DMS79 treated with DMSO at 0.1 percent for 48 hours (cell line): ENCODE measurements around the gene ANLN.
"Not testable (repeated sequence)": the region's sequence is repeated elsewhere in the genome, so short reads cannot be mapped to it uniquely, and the experiment has no call there.

ENCODE experiments used
- DNase-seq: peaks from one replicate; lab custom pipeline; 2025; lab: John Stamatoyannopoulos, UW

ANLN gene

DNA sequence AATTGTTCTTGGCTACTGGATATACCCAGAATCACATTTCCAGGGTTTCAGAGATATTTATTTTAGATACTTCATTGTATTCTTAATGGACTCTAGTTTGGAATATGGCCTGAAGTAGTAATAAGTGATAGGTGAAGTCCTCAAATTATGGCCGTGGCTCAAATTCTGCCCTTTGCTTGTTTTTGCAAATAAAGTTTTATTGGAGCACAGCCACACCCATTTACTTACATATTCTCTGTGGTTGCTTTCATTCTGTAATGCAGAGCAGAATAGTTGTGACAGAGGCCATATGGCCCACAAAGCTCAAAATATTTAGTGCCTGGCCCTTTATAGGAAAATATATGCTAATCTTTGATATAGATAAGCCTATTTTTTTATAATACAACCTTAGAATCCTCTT, 19.5 kb downstream of the ANLN start:
- DNase-seq = no peak

DNA sequence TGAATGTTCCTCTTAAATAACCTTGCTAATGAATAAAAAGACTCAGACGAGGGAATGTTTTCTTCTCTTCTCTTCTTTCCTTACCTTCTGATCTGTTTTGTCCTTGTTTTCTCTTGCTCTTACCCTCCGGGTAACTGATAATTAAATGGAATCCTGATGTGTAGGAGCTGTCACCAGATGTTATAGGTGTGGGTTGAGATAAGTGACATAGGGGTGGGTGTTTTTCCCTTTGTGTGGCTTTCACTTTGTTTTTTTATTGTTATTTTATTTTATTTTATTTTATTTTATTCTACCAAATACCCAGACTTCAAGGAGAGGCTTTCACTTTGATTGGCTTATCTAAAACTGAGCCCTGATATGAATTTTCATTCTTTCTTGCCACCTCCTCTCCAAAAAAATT, 25.5 kb downstream of the ANLN start:
- DNase-seq = no peak

DNA sequence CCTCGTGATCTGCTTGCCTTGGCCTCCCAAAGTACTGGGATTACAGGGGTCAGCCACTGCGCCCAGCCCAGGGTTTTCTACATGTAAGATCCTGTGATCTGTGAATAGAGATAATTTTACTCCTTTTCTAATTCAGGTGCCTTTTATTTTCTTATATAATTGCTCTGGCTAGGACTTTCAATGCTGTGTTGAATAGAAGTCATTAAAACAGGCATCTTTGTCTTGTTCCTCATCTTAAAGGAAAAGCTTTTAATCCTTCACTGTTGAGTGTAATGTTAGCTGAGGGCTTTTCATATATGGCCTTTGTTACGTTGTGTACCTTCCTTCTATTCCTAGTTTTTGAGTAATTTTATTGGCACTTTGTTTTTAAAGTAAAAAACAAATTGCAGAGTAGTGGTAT, 26.6 kb downstream of the ANLN start:
- DNase-seq = no peak

DNA sequence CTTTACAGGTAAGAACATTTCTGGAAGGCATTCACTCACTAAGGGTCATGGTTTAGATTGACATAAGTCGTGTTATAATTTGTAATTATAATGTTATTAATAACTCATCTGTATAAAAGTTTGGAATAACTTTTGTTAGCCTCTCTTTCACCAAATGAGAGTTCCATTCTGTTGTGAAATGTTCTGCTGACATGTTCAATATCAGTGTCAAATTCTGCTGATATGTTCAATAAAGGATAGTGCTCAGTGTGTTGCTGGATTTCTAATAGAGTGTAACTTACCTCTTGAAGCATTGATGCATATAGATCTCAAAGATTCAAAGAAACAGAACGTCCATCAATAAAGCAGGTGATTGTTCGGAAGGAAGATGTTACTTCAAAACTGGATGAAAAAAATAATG, 30.6 kb downstream of the ANLN start:
- no peak for DNase-seq

DNA sequence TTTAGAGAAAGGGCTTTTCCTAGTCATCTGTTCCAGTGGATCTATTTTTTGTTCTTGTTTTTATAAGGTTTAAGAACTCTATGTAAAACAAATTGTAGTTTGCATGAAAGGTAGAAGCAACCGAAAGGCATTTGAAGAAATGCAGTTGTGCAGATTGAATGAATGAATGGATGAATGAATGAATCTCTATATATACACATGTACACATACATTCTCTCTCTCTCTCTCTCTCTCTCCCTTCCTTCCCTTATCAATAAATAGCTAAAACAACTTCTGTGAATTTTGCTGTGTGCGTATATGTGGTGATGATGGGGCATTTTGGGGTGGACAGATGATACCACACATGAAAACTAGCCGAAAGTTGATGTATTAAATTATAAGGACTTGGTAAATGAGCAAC, 32.4 kb downstream of the ANLN start:
- no peak for DNase-seq

DNA sequence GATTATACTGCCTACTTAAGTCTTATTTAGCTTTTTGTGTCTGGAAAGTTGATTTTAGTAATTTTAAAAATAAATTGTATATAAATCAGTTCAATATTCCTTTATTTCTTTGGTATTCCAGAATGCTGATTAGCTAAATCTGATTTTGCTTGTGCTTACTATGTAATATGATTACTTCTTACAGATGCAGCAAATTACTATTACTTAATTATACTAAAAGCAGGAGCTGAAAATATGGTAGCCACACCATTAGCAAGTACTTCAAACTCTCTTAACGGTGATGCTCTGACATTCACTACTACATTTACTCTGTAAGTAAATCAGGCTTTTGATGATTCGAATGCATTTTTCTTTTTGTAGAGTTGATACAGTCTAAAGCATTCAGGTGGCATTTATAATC, 34.0 kb downstream of the ANLN start:
- DNase-seq = no peak

DNA sequence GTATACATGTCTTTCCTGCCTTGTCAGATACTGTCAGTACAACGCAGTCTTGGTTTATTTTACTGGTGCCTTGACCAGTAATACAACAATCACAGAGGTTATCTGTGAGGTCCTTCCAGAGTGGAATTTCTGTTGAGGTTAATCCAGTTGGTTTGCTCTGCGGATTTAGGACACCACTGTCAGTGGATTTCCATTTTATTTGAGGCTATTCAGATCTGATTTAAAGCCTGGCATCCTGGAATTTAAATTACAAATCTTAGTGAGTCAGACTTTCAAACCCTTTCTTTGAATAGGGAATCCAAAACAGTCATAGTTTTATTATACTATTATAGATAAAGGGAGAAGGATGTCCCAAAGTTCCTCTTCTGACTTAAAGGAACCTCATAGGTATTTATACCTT, 40.5 kb downstream of the ANLN start:
- no peak for DNase-seq

DNA sequence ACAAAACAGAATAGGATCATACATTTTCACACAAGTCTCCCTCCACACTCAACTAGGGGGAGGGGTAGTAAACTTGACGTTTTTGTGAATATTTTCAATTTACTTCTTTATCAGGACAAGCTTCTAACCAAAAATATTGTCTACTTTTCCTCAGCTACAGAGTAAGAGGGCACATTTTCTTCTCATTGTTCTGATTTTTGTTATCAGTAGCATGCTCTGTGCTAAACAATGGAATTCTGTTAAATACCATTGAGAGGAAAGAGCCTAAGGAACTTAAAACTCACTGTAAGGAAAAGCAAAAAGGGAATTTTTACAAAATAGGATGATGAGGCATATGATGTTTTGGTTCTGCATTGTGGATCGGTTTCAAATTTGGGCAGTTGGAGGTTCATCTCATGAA, 41.2 kb downstream of the ANLN start:
- DNase-seq = no peak

DNA sequence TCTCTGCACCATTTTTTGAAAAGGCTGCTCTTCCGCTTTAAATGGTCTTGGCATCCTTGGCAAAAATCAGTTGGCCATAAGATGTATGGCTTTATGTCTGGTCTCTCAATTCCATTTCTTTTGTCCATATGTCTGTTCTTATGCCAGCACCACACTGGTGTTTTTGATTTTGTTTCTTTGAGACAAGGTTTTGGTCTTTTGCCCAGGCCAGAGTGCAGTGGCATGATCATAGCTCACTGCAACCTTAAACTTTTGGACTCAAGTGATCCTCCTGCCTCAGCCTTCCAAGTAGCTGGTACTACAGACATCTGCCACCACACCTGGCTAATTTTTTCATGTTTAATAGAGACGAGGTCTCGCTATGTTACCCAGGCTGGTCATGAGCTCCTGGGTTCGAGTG, 48.5 kb downstream of the ANLN start:
- DNase-seq = no peak

DNA sequence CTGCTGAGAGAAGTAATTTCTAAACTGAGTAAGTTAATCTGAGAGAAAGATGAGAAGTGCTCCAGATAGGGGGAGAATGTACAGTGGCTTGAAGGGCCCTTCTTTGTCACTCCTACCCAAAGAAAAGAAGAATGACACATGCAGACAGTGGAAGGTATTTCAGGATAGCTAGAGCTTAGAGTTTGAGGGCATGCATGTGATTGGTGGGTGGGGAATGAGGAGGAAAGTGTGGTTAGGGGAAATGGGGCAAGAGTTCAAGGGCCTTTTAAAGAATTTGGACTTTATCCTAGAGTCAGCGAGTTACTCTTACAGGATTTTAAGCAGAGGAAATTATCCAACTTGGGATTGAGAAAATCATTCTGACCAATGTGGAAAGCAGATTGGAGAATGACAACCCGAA, 50.0 kb downstream of the ANLN start:
- no peak for DNase-seq

DNA sequence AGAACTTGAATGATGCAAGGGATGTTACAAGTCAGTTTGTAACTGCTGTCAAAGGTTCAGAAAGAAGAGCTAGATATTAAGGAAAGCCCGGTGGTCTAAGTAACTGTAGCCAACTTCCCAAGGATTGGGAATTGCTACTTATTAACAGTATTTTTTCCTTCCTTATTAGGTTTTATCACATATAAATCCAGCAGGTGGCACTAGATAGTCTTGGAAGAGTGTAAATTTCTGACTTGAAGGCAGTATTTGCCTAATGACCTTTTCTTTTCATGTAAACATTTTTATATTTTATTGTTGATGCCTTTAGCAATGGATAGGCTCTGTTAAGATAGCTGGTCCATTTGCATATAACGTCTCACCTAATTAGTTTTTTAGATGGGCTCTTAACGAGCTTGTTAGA, 51.2 kb downstream of the ANLN start:
- peak; percentile 6 for DNase-seq

DNA sequence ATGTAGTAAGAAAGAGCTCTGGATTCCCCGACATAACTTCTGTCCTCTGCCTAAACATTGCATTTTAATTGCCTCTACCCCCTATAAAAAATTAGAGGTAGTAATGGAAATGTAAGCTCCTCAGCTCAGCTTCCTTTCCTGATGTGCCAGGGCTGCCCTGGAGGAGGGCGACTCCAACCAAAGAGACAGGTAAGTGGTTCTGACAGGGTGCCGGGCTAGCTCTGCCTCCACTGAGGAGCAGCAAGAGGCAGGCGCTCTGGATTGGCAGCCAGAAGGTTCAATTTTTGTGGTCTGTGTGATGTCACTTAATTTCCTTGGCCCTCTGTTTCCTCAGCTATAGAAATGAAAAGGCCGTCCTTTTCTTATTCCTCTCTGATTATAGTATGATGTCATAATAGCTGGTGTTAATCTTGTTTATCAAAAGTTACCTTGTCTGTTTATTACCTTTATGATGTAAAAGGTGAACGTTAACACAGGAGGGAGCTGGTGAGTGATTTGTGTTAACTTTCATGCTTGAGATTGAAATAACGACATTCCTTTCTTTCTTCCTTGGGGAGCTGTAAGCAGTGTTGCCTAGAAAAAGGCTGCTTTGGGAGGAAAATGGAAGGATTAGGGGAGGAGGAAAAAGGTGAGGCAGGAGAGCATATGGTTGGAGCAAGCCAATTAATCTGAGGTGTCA, 51.8 kb downstream of the ANLN start:
- DNase-seq = no peak

DNA sequence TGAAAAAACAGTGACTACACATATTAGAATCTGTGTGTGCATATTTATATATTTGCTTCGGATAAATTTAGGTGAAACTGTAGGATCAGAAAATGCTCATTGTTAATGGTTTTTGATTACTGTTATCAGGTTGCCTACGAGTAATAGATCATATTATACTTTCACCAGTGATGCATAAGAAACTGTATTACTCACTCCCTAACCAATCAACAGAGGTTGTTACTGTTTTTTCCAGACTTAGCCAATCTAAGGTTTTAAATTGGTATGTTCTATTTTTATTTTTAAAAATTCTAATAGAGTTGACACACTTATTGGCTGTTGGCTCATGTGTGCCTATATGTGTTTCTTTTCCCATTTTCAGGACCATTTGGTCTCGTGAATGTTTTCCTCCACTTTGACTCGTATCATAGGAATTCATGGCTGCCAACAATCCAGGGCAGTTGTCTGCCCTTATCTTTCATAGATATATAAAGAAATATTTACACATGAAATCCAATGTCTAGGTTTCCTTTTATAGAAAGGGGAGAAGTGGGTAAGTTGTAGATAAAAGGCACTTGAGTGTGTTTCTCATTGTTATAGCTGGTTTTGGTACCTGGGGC, 59.2 kb downstream of the ANLN start:
- no peak for DNase-seq

DNA sequence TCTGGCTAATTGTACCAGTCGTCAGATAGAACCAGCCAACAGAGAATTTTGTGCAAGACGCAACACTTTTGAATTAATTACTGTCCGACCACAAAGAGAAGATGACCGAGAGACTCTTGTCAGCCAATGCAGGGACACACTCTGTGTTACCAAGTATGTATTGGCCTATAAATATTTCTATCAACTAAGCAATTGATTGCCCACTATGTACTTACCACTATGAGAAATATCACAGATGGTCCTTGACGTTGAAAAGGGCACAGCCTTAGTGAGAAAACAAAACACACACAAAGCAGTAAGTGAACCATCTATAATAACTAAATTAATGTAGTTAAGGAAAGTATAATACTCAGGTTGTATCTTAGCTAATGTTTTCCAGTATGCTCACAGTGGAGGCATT, 60.0 kb downstream of the ANLN start:
- DNase-seq = no peak

DNA sequence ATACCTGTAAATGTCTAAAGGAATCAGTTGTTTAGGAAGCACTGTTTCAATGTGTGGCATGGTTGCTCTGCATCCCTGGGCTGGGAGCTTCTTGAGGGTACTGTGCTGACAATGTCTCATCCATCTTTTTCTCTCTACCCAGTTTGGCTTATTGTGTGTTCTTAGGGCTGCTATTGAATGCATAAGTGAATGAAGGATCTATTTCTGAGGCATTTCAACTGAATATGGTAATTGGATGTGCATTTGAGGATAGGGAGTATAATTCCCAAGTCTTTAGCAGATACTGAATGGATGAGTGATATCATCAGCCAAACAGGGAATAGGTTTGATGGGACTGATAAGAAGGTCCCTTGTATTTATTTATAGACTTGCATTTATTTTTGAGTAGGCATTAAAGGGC, 64.1 kb downstream of the ANLN start:
- DNase-seq = no peak

DNA sequence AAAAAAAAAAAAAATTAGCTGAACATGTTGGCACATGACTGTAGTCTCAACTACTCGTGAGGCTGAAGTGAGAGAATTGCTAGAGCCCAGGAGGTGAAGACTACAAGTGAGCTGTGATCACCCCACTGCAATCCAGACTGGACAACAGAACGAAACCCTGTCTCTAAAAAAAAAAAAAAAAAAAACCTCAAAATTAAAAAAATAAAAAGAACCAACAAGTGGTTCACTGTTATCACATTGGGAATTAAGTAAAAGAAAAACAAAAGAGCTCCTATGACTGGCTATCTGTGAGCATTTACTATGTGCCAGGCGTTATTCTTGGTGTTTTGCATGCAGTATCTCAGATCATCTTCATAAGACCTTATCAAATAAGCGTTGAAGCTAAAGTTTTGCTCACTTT, 66.0 kb downstream of the ANLN start:
- no peak for DNase-seq

DNA sequence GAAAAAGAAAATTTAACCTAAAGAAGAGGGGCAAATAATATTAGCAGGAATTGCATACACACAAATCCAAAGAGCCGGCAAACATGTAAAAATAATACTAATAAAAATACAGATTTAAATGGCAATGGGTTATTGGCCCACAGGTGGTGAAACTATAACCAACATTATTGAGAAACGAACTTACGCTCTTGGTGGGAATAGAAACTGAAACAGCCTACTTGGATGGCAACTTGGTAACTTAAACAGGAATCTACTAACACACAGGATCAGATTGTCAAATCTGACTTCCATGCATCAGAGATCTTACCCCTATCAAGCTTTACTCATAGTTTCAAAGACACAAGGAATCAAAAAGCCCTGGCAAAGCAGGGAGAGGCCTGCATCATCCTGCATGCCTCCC, 66.5 kb downstream of the ANLN start:
- DNase-seq = no peak

DNA sequence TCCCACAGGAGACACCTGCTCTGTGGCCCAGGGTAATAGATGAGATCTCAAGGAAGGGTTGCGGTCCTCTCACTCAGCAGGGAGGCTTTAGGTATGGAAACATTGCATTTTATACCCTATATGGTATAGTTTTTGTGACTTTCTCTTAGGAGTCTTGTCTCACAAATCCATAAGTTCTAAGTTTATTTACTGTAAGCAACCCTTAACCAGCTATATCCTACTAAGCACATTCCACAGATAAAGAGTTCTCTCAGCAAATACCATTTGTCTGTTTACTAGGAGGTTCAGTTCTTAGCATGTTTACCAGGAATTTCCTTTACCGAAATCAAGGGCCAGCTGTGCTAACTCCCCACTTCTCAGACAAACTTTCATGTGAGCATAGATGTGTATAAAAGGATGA, 66.9 kb downstream of the ANLN start:
- DNase-seq = no peak

DNA sequence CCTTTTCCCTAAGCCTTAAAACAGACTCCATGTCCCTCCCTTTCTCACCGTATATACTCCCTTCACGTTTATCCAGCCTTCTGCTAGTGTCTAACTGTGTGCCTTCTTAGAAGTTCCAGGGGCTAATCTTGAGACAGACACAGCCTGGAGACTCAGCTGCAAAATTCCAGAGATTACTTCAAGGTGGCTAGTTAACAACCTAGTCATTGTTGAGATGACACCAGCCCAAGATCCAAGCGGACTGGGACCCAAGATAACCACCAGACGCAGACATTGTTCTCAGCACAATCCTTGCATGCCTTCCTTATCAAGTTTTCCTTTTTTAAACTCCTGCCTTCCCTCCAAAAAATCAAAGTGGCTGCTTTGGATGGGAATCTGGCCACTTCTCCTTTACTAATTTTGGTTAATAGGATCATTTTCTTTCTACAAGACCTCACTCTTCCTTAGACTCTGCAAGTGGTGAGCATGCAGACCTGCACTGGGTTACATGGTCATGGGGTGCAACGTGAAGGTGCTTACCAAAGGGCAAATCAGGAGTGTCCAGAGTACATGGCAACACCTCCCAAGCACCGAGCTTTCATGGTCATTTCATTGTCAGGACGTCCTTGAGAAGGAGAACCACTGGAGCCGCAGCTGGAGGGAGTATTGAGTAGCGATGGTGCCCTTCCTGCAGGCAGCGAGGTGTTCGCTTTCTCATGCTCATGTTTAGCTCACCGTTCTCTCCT, 69.7 kb downstream of the ANLN start:
- DNase-seq = no peak

DNA sequence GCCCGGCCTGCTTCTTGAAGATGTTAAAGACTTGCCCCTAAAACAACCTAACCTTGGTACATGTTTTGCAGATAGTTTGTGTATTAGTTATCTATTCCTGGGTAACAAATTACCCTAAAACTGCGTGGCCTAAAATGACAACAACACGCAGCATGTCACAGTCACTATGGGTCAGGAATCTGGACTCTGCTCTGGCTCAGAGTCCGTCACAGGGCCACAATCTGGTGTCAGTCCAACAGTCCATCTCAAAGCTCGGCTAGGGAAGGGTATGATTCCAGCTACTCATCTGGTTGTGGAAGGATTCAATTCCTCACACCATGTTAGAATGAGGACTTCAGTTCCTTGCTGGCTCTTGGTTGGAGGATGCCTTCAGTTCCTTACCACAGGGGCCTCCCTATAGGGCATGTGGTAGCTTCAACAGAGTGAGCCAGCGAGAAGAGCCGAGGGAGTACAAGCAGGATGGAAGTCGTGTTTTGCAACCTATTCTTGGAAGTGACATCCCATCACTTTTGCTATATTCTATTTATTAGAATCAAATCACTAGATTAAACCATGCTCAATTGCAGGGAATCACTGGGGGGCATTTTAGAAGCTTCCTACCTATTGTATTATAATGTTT, 71.3 kb downstream of the ANLN start:
- DNase-seq = no peak

DNA sequence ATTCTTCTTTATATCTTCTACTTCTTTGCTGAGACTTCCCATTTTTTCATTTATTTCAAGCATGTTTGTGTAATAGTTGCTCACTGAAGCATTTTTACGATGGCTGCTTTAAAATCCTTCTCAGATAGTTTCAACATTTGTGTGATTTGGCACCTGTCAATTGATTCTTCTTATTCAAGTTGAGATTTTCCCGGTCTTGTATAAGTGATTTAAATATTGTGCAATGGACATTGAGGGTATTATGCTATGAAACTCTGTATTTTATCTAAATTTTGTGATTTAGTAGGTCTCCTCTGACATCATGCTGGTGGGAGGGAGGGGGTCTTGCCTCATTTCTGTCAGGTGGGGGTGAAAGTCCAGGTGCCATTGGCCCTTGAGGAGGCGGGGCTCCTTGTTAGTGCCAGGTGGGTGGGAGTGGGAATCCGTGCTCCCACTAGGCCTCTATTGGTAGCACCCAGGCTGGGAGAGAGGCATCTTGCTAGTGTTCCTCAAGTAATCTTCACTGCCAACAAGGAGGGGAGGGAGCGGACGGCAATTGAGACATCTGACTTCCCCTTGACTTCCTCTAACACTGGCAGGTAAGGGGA, 73.0 kb downstream of the ANLN start:
- no peak for DNase-seq

DNA sequence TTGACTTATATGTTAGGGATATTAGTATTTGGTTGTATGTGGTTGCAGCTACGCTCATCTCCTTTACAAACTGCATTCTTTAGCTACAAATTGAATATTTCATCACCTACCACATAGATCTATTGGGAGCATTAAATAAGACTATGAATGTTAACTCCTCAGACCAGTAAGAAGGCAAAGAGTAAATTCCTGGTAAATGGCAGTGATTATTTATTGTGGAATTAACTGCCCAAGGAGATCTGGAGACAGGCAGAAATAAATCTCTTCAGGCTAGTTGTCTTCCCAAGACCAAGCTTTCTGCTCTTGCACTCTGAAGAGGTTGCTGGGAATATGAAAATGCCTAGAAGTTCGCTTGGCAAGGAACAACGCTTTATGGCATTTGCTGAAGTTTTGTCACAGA, 74.6 kb downstream of the ANLN start:
- no peak for DNase-seq

DNA sequence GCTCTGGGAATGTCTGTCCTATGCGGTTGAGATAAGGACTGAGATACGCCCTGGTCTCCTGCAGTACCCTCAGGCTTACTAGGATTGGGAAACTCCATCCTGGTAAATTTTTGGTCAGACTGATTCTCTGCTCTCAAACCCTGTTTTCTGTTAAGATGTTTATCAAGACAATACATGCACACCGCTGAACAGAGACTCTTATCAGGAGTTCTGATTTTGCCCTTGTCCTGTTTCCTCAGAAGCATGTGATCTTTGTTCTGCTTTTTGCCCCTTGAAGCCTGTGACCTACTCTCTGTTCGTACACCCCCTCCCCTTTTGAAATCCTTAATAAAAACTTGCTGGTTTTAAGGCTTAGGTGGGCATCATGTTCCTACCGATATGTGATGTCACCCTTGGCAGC, 76.3 kb downstream of the ANLN start:
- DNase-seq = not testable (repeated sequence)
